ENCODE measurements around the gene LEO1.

Gene LEO1

GRCh38 chr15:52010633-52011595 lies 39.3 kb upstream of the LEO1 start:
- CTCF ChIA-PET = interaction anchor here (1.6 kb wide), 2 partner anchors 14 to 30 kb away, joined by 4 to 5 read pairs; no protein-coding TSS in a partner anchor
- DNase-seq (ENCODE audit: extremely low spot score) = no peak
- TF ChIP-seq CTCF (IDR thresholded peaks at IDR 0.05; ENCODE audit: control extremely low read depth, extremely low read depth, low read depth, missing control alignments) = no peak
- POLR2A ChIA-PET = no interaction called here

- no peak for TF ChIP-seq CTCF (IDR thresholded peaks at IDR 0.05; ENCODE audit: control extremely low read depth, extremely low read depth, low read depth, missing control alignments)
- DNase-seq (ENCODE audit: extremely low spot score) = no peak
- ChIA-PET CTCF (no interaction called here), POLR2A (interaction anchor here (0.9 kb wide), 1 partner anchor 19 kb away, joined by 6 read pairs; no protein-coding TSS in a partner anchor)
Measured at GRCh38 chr15:52008698-52009434, 37.3 kb upstream of the LEO1 start.

GRCh38 chr15:52008359-52008697 lies 36.8 kb upstream of the LEO1 start:
- TF ChIP-seq CTCF (IDR thresholded peaks at IDR 0.05; ENCODE audit: control extremely low read depth, extremely low read depth, low read depth, missing control alignments) = no peak
- ChIA-PET CTCF (no interaction called here), POLR2A (interaction anchor here (0.9 kb wide), 1 partner anchor 20 kb away, joined by 6 read pairs; no protein-coding TSS in a partner anchor)
- no peak for DNase-seq (ENCODE audit: extremely low spot score)

DNA sequence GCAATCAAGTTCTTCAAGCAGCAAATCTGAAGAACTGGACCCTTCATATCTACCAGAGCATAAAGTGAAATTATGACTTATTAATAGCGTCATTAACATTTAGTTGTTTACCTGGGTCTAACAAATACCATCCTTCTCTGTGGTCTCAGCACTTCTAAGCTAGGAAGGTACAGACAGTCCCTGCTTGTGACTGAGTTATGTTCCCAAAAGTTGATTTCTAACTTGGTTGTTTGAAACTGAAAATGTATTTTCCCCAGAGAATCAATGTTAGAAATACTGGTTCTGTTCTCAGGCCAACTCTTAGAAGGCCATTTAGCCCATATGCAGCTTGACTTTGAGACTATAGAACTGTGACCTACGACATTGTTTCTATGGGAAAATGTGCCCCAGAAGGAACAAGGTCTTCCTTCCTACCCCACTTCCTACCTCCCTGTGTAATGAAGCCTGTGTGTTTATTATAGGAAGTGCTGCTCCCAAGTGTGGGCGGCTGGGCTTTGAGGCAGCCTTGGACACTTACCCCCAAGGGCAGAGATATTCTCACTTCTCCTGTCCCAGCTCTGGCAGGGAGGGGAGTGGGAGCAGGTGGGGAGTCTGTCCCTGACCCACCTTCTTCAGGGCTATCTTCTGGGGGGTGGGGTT lies 35.2 kb upstream of the LEO1 start:
- no peak for TF ChIP-seq CTCF (IDR thresholded peaks at IDR 0.05; ENCODE audit: control extremely low read depth, extremely low read depth, low read depth, missing control alignments)
- no peak for DNase-seq (ENCODE audit: extremely low spot score)
- ChIA-PET POLR2A (interaction anchor here (0.6 to 1.4 kb wide), 3 partner anchors 8 to 385 kb away, joined by 3 to 9 read pairs (median 7); no protein-coding TSS in a partner anchor), CTCF (interaction anchor here (0.7 to 2.1 kb wide), 10 partner anchors 11 to 134 kb away, joined by 3 to 8 read pairs (median 3); partner anchors contain the start of gene LEO1)

GRCh38 chr15:52005748-52006701 lies 34.4 kb upstream of the LEO1 start:
- CTCF ChIA-PET = interaction anchor here (1.0 to 2.1 kb wide), 8 partner anchors 12 to 135 kb away, joined by 3 to 8 read pairs (median 4); partner anchors contain the start of gene LEO1
- POLR2A ChIA-PET = interaction anchor here (0.6 kb wide), 1 partner anchor 14 kb away, joined by 4 read pairs; no protein-coding TSS in a partner anchor
- DNase-seq (ENCODE audit: extremely low spot score) = peak; percentile 54

More at GRCh38 chr15:52005748-52006701, 34.4 kb upstream of the LEO1 start:
- no peak for TF ChIP-seq CTCF (IDR thresholded peaks at IDR 0.05; ENCODE audit: control extremely low read depth, extremely low read depth, low read depth, missing control alignments)

Measured in GM10248 (cell line).